GM21515 (cell line): ENCODE measurements around the gene SCAMP5.

Experiments
- ATAC-seq: cut with Tn5 transposase; IDR thresholded peaks from one replicate; pipeline ENCODE4 v1.9.1; 2021; ENCODE audit not compliant: unreplicated experiment

Gene SCAMP5

DNA sequence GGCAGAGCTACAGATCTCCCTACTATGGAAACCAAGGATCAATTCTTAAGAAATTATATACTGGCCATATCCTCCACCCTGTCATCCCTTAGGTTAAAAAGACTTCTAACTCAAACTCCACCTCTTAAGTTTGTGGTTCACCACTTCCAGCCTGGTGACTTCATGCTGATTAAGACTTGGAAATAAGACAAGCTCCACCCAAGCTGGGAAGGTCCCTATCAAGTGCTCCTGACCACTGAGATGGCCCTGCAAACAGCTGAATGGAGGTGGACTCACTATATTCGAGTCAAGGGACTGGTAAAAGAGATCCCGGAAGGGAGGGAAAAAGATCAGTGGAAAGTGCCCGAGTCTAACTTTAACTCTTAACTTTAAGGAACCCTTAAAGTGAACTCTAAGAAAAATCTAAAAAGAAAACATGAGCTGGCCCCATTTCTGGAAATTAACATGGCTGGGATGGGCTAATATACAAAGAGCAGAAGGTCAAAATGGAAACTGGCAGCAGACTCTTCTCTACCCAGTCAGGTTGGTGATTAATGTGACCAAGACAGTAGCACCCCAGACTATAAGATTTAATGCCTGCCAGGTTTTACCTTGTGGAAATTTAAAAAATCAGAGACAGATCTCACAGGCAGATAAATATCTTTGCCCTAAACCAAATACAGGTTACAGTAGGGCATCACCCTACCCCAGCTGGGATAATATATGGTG, 71.9 kb downstream of the SCAMP5 start:
- ATAC-seq, result no peak

DNA sequence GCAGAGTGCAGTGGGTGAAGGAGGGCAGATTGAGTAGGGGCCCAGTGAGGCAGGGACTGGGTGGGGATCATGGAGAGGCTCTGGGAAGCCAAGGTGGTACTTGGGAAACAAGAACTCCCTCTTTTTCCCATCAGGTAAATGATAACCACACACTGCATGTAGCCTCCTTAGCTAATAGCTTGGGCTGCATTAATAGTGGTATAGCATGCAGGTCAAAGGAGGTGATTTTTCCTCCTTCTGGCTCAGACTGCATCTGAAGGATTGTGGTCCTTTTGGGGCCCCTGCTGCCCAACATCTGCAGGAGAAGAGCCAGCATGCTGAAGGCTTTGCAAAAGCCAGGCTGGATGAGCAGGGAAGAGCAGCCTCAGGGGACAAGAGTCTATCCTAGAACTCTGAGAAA, 73.4 kb downstream of the SCAMP5 start:
- ATAC-seq, result no peak

DNA sequence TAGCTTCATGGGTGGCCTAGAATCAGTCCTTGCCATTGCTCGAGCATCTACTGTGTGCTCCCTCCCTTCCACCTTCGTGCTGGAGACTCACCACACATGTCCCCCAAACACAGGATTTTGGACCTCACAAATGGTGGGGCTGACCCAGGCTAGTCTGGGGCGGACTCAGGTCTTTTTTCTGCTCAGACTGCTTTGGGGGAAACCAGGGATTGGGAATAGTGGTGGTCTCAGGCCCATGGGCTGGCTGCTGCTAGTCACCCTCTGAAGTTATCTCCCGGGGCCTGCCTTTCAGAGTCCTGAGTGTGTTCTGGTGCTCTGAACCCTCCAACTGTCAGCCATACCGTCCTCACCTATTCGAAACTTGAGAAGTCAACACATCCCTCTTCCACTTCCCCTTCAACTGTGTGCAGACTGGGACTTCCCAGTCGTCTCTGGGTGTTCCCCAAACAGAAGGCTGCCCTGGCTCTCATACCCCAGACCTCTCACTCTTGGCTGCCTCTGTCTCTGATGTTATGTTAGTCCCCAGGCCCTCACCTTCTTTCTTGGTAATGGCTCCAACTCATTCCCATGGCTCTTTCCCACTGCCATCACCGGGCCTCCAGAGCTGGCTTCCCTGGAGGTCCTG, 74.0 kb downstream of the SCAMP5 start:
- peak; percentile 64 for ATAC-seq

DNA sequence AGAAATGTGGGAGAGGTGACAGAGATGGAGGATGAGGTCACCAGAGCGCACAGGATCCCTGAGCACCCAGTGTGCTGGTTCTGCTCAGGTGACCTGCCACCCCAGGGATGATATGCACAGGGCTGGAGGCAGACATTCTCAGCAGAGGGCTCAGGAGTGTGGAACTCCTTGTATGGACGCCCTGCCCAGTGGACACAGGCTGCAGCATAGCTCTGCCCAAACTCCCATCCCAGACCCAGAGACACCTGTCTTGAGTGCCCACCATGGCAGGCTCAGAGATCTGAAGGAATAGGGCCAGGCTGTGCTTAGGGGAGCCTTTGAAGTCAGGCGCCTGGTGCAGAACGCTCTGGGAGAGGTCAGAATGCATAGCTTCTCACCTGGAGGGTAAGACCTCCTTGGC, 75.3 kb downstream of the SCAMP5 start:
- ATAC-seq, result no peak
